Endothelial cell of umbilical vein (primary cell): ENCODE results near the gene DCAF6. TPM values are rescaled to one million over a fixed set of nuclear protein-coding genes. Genes with fewer than 3 reads are reported as not detected.

Experiments
- BruUV-seq: library from RNA; stranded (reverse); fragments of 400-500 nt; replicated peaks from 2 replicates; lab custom pipeline; 2021; lab: Mats Ljungman, UMichigan
- CTCF ChIA-PET: fragments of 300-600, 350-600 bp; sonication (Branson Sonifier 250); formaldehyde crosslinking; loops from one replicate; lab custom pipeline; 2021; ENCODE audit warnings: antibody characterized with exemption, inconsistent platforms; lab: Charles Lee
- POLR2A ChIA-PET: fragments of 300-600, 350-600 bp; sonication (Branson Sonifier 250); formaldehyde crosslinking; loops from one replicate; lab custom pipeline; 2021; ENCODE audit warnings: antibody characterized with exemption, inconsistent platforms; lab: Charles Lee
- DNase-seq: peaks from one replicate; pipeline ENCODE4 v3.0.0-alpha.2; 2011; ENCODE audit warnings: low read depth, low spot score
- FAIRE-seq: peaks from 2 replicates; lab custom pipeline; 2011; peaks lifted over from hg19 to GRCh38; lab: Jason Lieb, UNC
- H2AFZ ChIP-seq: 2 replicates; pipeline ENCODE4 v1.6.0; 2012; ENCODE audit warnings: low read depth, low read length, control low read depth, inconsistent platforms
- H3K27ac ChIP-seq: 2 replicates; pipeline ENCODE4 v1.5.1; 2011; ENCODE audit warnings: low read depth, mild to moderate bottlenecking, control low read depth, low read length, moderate library complexity; ENCODE audit not compliant: insufficient read depth
- H3K27me3 ChIP-seq, 2 experiments: 2 replicates each; pipeline versions ENCODE4 v1.6.0 to v1.6.1; 2011; ENCODE audit warnings: low read length in 2 of 2, mixed read lengths in 1 of 2; ENCODE audit not compliant: control insufficient read depth in 2 of 2, insufficient read depth in 2 of 2
- H3K36me3 ChIP-seq, 2 experiments: 2 replicates in 1 of 2; 3 replicates in 1 of 2; pipeline ENCODE4 v1.5.1; 2011; ENCODE audit warnings: low read length in 2 of 2, mild to moderate bottlenecking in 1 of 2, moderate library complexity in 1 of 2; ENCODE audit not compliant: control insufficient read depth in 2 of 2, insufficient read depth in 2 of 2; ENCODE audit errors: extremely low read depth in 1 of 2
- H3K4me1 ChIP-seq: 3 replicates; pipeline ENCODE4 v1.5.1; 2011; ENCODE audit warnings: mild to moderate bottlenecking, low read length; ENCODE audit not compliant: control insufficient read depth, insufficient read depth; ENCODE audit errors: extremely low read depth
- H3K4me2 ChIP-seq: 2 replicates; pipeline ENCODE4 v1.6.1; 2011; ENCODE audit warnings: low read length, control low read depth, mixed read lengths; ENCODE audit not compliant: insufficient read depth
- H3K4me3 ChIP-seq, 3 experiments: fragments of 200-600 bp in 1 of 3; sonication (generic), shearing (Covaris generic) in 1 of 3; replicated peaks in 1 of 3; 2 replicates each; pipeline ENCODE4 v1.5.1; 2011 to 2016; ENCODE audit warnings: control low read depth in 3 of 3, low read length in 3 of 3, mild to moderate bottlenecking in 2 of 3, inconsistent platforms in 1 of 3, low read depth in 1 of 3, moderate library complexity in 1 of 3; ENCODE audit not compliant: insufficient read depth in 1 of 3
- H3K79me2 ChIP-seq: 2 replicates; pipeline ENCODE4 v1.6.0; 2012; ENCODE audit warnings: low read length, inconsistent platforms; ENCODE audit not compliant: control insufficient read depth, insufficient read depth
- H3K9ac ChIP-seq: replicated peaks from 2 replicates; pipeline ENCODE3; 2011; ENCODE audit warnings: low read length, control low read depth; ENCODE audit not compliant: insufficient read depth; ENCODE audit errors: extremely low read depth
- H3K9me1 ChIP-seq: replicated peaks from 3 replicates; pipeline ENCODE4 v1.6.0; 2011; ENCODE audit warnings: mild to moderate bottlenecking, low read length; ENCODE audit not compliant: control insufficient read depth, insufficient read depth; ENCODE audit errors: extremely low read depth
- H3K9me3 ChIP-seq: replicated peaks from 2 replicates; pipeline ENCODE4 v1.5.1; 2012; ENCODE audit warnings: low read length, inconsistent platforms; ENCODE audit not compliant: control insufficient read depth, insufficient read depth
- H4K20me1 ChIP-seq: replicated peaks from 2 replicates; pipeline ENCODE3; 2011; ENCODE audit warnings: mild to moderate bottlenecking, low read length; ENCODE audit not compliant: control insufficient read depth, insufficient read depth; ENCODE audit errors: extremely low read depth
- EZH2 ChIP-seq: IDR thresholded peaks from 2 replicates; pipeline ENCODE4 v1.6.1; 2012; ENCODE audit warnings: borderline replicate concordance, low read depth, mild to moderate bottlenecking, moderate library complexity, low read length, inconsistent platforms; ENCODE audit not compliant: severe bottlenecking
- FOS ChIP-seq: IDR thresholded peaks from 2 replicates; pipeline ENCODE4 v1.6.1; 2011; ENCODE audit warnings: mild to moderate bottlenecking, low read length, moderate library complexity, borderline replicate concordance; ENCODE audit not compliant: insufficient read depth
- GATA2 ChIP-seq: IDR thresholded peaks from 2 replicates; pipeline ENCODE4 v1.7.0; 2011; ENCODE audit warnings: low read depth, mild to moderate bottlenecking, moderate library complexity, mixed read lengths, low read length; ENCODE audit not compliant: insufficient read length, insufficient read depth
- JUN ChIP-seq: IDR thresholded peaks from 2 replicates; pipeline ENCODE4 v1.6.1; 2011; ENCODE audit warnings: borderline replicate concordance, low read depth; ENCODE audit not compliant: insufficient read length, insufficient read depth
- MYC ChIP-seq: IDR thresholded peaks from one replicate; pipeline ENCODE4 v1.6.1; 2011; ENCODE audit warnings: mild to moderate bottlenecking, low read depth, low read length
- POLR2A ChIP-seq: IDR thresholded peaks from 2 replicates; pipeline ENCODE4 v1.6.1; 2012; ENCODE audit warnings: low read depth, mild to moderate bottlenecking, control low read depth, low read length
- POLR2AphosphoS5 ChIP-seq: IDR thresholded peaks from 2 replicates; pipeline ENCODE4 v1.6.1; 2012; ENCODE audit warnings: low read depth, mild to moderate bottlenecking, control low read depth, low read length, moderate library complexity; ENCODE audit not compliant: insufficient read depth
- dilution Hi-C: fragments of 300-500 bp; cut with MboI; formaldehyde crosslinking; loops from one replicate; pipeline ENCODE4 v1.15.0; 2019; ENCODE audit warnings: low sequenced_read_pairs; ENCODE audit not compliant: extremely low pct_ligation_motif_present
- intact Hi-C: fragments of 100-400 bp; cut with micrococcal nuclease; formaldehyde crosslinking; loops from one replicate; pipeline ENCODE4 v1.10.0; 2022
- polyA plus RNA-seq, 4 experiments: library from polyadenylated mRNA; depleted of rRNA in 3 of 4; stranded (reverse) in 3 of 4; unstranded in 1 of 4; fragments of >200 nt; gene quantifications; 2 replicates each; pipeline versions ENCODE4 v1.2.1 to v1.2.3, GENCODE V29; 2011 to 2012; ENCODE audit warnings: missing spikeins in 1 of 4
- total RNA-seq: library from RNA; stranded (reverse); gene quantifications from 2 replicates; pipeline ENCODE4 v1.2.3, GENCODE V29; 2021
- TF ChIP-seq, protein P1 (sequence below): IDR thresholded peaks from 2 replicates; pipeline ENCODE4 v1.6.1; 2011; ENCODE audit not compliant: insufficient read depth, insufficient read length
- TF ChIP-seq, protein P2 (sequence below), 2 donors: IDR thresholded peaks; 1 replicate in 1 of 2; 2 replicates in 1 of 2; pipeline ENCODE4 v1.5.1; 2011; ENCODE audit warnings: low read length in 2 of 2, mild to moderate bottlenecking in 2 of 2, moderate library complexity in 2 of 2, control low read depth in 1 of 2, inconsistent platforms in 1 of 2, low read depth in 1 of 2; ENCODE audit not compliant: insufficient read depth in 1 of 2; ENCODE audit errors: extremely low read depth in 1 of 2

DCAF6 gene
- total and polyA plus RNA-seq, 2 donors (not counting 3 experiments of a cell fraction or from before 2014, with no cell fraction given): 28.6 to 39.4 TPM

DNA sequence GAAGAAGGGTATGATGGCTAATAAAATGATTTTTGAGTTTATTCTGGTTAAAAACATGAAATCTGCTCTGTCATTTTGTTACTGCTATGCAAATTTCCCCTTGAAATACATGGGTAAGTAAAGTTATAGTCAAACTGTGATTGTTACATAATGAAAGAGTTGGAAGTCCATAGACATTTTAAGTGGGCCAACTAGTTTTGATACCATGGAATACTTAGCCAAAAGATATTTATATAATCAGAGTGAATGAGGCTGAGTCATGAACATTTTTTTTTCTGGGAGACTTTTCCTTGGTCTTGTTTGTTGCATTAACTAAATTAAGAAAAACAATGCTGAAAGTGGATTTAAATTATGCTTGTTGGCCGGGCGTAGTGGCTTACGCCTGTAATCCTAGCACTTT is 58.6 kb downstream of the DCAF6 start:
- Histone ChIP-seq H3K79me2 (no peaks in the 10 kb centered on the region), H2AFZ (no peak overlapping the region), H3K27me3 (no peaks in the 10 kb centered on the region), H3K9me3 (no peaks in the 10 kb centered on the region), H3K27ac (no peak overlapping the region), H3K36me3 (no peaks in the 10 kb centered on the region), H3K9ac (no peak overlapping the region), H3K9me1 (no peaks in the 10 kb centered on the region), H3K4me2 (no peak overlapping the region), H3K4me1 (no peaks in the 10 kb centered on the region), H4K20me1 (no peaks in the 10 kb centered on the region), H3K4me3 (no peak overlapping the region)
- TF ChIP-seq POLR2A: no peak
- ChIA-PET POLR2A (no interaction called here), CTCF (no interaction called here)
- intact Hi-C loops (no loop called here), dilution Hi-C loops (no loop called here)
- DNase-seq (no peak), FAIRE-seq (no peak)
- no TSS peak for BruUV-seq

DNA sequence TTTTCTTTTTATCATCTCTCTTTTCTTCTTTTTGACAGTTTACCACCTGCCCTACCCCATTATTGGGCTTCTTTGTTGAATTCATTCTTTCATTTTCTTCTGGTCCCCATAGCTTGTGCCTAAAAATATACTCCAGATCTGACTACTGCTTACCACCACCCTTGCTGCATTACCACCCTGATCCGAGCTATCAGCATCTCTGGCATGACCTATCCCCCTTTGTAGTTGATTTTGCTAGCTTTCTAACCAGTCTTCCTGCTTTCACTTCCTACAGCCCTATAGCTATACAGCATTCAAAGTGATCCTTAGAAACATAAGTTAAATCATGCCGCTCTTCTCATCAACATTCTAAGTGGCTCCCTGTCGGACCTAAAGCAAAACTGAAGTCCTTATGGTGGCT is 59.8 kb downstream of the DCAF6 start:
- FAIRE-seq: no peak
- no peak for TF ChIP-seq MYC
- TF ChIP-seq, protein P1, sequence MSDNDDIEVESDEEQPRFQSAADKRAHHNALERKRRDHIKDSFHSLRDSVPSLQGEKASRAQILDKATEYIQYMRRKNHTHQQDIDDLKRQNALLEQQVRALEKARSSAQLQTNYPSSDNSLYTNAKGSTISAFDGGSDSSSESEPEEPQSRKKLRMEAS: no peak
- no peak for TF ChIP-seq JUN
- TF ChIP-seq EZH2: no peak
- TF ChIP-seq POLR2A: no peak
- TF ChIP-seq GATA2: no peak
- no peak for TF ChIP-seq FOS
- TF ChIP-seq, protein P2, sequence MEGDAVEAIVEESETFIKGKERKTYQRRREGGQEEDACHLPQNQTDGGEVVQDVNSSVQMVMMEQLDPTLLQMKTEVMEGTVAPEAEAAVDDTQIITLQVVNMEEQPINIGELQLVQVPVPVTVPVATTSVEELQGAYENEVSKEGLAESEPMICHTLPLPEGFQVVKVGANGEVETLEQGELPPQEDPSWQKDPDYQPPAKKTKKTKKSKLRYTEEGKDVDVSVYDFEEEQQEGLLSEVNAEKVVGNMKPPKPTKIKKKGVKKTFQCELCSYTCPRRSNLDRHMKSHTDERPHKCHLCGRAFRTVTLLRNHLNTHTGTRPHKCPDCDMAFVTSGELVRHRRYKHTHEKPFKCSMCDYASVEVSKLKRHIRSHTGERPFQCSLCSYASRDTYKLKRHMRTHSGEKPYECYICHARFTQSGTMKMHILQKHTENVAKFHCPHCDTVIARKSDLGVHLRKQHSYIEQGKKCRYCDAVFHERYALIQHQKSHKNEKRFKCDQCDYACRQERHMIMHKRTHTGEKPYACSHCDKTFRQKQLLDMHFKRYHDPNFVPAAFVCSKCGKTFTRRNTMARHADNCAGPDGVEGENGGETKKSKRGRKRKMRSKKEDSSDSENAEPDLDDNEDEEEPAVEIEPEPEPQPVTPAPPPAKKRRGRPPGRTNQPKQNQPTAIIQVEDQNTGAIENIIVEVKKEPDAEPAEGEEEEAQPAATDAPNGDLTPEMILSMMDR (IDR thresholded peaks at IDR 0.05; ENCODE audit: extremely low read depth in 1 of 2, insufficient read depth in 1 of 2, low read depth in 1 of 2, low read length in 2 of 2): no peak
- no peak for TF ChIP-seq POLR2AphosphoS5
- Histone ChIP-seq H3K9me1 (no peaks in the 10 kb centered on the region), H3K27me3 (no peaks in the 10 kb centered on the region), H3K36me3 (no peaks in the 10 kb centered on the region), H3K4me1 (no peaks in the 10 kb centered on the region), H4K20me1 (no peaks in the 10 kb centered on the region), H3K9me3 (no peaks in the 10 kb centered on the region), H3K79me2 (no peaks in the 10 kb centered on the region), H3K9ac (no peak overlapping the region), H3K4me3 (no peak overlapping the region), H3K4me2 (no peak overlapping the region), H2AFZ (no peak overlapping the region), H3K27ac (no peak overlapping the region)
- POLR2A ChIA-PET: no interaction called here
- dilution Hi-C loops: no loop called here
- CTCF ChIA-PET: interaction anchor here (0.9 kb wide), 1 partner anchor 149 kb away, joined by 3 read pairs; no protein-coding TSS in a partner anchor
- intact Hi-C loops: no loop called here
- no TSS peak for BruUV-seq
- DNase-seq: no peak
